GM21576 (cell line): ENCODE results near the gene RGS14.
"Not testable (repeated sequence)": the region's sequence is repeated elsewhere in the genome, so short reads cannot be mapped to it uniquely, and the experiment has no call there.

Experiments
- ATAC-seq: cut with Tn5 transposase; IDR thresholded peaks from one replicate; pipeline ENCODE4 v1.9.1; 2021; ENCODE audit warnings: mild to moderate bottlenecking, moderate library complexity; ENCODE audit not compliant: unreplicated experiment

RGS14 gene

GRCh38 chr5:177399997-177400868 lies 42.5 kb downstream of the RGS14 start, which contains the start of gene PFN3:
Gene PFN3 (minus strand): TSS chr5:177400661. CDS start chr5:177400576, 85 bp downstream.
- ATAC-seq = no peak

DNA sequence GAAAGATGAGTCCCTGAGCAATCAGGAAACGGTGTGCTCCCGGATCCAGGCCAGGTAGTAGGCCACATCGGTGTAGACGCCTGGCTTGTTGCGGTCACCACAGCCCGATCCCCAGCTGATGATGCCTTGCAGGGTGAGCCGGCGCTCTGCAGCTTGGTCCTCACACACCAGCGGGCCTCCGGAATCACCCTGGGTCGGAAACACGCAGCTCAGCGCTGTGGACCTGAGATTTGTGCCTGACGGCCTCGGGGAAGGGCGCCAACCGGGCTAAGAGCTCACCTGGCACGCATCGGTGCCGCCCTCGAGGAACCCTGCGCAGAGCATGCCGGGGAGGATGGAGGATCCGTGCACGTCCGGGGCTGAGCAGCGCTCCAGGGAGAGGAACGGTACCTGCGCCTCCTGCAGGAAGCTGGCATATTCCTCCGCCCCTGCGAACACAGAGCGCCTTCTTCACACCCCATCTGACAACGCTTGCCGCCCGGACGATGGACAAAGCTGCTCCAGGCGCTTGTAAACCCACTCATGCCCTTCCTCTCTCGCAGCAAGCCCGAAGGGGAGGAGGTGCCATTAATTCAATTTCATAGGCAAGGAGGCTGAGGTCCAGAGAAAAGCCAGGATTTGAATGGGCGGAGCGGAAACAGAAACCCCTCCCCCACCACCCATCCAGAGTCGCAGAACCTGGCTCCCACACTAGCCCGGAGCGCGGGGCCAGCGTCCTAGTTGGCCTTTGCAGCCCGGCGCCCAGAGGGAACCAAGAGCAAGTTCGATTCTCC lies 44.7 kb downstream of the RGS14 start:
- no peak for ATAC-seq

DNA sequence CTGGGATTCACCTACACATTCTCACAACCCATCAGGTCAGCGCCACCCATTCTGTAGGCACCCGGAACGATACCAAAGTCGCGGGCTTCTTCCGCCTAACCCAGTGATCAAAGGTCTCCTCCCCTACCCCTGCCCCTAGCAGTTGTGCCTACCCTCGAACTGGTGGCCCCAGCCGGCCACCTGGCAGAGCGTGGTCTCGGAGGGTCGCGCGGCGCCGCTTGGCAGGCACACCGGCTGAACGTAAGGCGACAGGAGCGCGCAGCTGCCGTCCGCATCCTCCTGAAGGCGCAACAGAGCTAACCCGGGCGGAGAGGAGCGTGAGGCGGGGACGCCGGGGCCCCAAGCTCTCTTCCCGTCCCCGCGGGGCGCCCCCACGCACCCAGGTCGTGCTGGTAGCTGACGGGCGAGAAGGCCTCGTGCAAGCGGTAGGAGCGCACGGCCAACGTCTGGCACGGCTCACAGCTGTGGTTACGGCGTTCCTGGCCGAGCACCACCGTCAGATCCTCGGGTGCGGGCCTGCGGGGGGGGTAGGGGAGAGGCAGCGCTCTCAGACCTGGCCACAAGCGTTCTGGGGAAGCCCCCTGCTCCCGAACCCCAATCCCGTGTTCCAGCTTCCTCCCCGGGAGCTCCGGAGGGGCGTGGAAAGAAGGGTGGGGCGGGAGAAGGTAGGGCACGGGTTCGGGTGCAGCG lies 45.5 kb downstream of the RGS14 start:
- peak; percentile 13 for ATAC-seq

- ATAC-seq = peak; percentile 68
Observed at GRCh38 chr5:177403792-177404640, 46.3 kb downstream of the RGS14 start.

GRCh38 chr5:177404641-177405179 lies 47.0 kb downstream of the RGS14 start:
- ATAC-seq = no peak

DNA sequence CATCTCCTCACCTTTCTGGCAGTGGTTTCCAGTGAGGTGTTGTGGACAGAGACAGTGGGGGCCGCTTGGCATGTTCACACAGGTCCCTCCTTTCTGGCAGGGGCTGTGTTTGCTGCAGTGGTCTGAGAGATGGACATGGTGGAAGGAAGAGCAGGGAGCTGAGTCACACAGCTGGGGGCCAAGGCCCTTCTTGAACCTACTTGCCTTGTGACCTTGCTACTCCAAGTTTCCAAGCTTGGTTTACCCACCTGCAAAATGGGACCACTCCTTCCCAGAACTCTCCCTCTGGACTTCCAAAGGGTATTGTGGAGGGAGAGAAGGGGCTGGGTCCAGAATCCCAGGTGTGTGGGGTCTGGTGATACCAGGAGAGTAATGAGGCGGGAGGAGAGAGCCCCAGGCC lies 47.6 kb downstream of the RGS14 start:
- no peak for ATAC-seq

DNA sequence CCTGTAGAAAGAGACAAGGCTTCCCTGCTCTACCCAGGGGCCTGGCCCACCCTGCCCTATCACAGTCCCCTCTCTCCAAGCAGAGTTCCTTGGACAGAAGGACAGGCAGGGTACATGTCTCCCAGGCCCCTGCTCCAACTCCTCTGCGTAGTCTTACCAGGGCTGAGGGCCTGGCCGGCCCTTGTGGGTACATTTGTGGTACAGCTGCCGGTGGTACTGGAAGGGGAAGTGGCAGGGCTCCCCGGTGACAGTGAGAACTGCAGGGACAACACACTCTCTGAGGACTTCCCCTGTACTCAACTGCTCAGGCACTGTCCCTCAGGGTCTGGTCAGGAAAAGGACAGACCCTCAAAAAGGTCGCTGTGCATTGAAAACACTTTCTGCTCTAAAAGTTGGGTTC lies 48.1 kb downstream of the RGS14 start:
- no peak for ATAC-seq

GRCh38 chr5:177409043-177409801 lies 51.5 kb downstream of the RGS14 start, which contains the start of gene F12:
Gene F12 (minus strand): TSS chr5:177409564. CDS start chr5:177409527, 37 bp downstream.
- no peak for ATAC-seq

GRCh38 chr5:177410575-177410974 lies 52.9 kb downstream of the RGS14 start:
- ATAC-seq = no peak

DNA sequence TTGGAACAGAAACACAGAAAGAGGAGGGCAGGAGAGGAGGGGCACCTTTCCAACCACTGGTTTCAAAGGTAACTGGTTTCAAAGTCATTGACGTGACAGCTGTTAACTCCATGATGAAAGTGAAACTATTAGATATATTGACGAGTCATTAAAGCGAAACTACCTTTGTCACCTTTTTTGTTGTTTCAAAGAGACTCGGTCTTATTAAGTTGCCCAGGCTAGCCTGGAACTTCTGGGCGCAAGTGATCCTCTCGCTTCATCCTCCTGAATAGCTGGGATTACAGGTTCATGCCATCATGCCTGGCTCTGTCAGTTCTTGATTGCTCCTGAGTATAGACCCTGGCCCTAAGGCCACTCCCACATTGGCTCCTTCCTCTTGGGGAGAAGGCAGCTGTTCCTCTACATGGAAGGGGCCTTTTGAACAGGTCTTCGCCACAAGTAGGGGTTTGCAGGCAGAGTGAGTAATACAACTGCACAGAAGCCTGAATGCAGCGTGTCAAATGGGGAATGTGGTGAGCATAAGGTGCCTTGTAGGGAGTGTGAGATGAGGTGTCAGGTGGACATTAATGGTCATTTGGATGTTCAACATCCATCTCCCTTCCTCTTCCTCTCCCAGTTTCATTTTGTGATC lies 55.0 kb downstream of the RGS14 start:
- ATAC-seq = peak; percentile 54

- ATAC-seq = no peak
Observed at GRCh38 chr5:177414481-177414880, 56.8 kb downstream of the RGS14 start.

DNA sequence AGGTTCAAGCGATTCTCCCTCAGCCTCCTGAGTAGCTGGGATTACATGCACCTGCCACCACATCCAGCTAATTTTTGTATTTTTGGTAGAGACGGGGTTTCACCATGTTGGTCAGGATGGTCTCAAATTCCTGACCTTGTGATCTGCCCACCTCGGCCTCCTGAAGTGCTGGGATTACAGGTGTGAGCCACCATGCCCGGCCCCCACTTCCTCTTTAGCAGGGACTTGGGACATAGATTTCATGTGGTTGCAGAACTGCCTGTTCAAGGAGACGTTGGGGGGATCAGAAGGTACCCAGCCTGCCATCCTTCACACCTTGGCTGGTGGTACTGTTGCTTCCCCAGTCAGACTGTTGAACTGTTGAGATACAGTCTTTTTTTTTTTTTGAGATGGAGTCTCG lies 59.4 kb downstream of the RGS14 start:
- not testable (repeated sequence) for ATAC-seq

DNA sequence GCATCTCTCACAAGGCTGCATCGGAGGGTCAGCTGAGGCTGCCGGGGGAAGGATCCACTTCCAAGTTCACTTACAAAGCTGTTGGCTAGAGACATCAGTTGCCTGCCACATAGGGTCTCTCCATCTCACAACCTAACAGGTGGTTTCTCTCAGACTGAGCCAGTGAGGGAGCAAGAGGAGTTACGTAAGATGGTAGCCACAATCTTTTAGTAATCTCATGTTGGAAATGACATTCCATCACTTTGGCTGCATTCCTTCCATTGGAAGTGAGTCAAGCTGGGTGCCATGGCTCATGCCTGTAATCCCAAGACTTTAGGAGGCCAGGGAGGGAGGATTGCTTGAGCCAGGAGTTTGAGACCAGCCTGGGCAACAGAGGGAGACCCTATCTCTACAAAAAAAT lies 61.3 kb downstream of the RGS14 start:
- no peak for ATAC-seq

DNA sequence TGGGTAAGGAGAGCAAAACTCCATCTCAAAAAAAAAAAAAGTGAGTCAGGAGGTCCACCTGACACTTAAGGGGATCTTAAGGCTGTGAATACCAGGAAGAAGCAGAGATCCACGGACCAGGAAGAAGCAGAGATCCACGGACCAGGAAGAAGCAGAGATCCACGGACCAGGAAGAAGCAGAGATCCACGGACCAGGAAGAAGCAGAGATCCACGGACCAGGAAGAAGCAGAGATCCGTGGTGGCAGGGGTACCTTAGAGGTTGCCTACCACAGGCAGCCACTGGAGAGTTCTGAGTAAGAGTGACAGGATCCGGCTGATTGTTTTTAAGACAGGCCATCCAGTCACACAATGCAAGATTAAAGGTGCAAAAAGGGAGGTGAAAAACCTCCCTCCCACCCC lies 62.7 kb downstream of the RGS14 start:
- ATAC-seq = not testable (repeated sequence)

DNA sequence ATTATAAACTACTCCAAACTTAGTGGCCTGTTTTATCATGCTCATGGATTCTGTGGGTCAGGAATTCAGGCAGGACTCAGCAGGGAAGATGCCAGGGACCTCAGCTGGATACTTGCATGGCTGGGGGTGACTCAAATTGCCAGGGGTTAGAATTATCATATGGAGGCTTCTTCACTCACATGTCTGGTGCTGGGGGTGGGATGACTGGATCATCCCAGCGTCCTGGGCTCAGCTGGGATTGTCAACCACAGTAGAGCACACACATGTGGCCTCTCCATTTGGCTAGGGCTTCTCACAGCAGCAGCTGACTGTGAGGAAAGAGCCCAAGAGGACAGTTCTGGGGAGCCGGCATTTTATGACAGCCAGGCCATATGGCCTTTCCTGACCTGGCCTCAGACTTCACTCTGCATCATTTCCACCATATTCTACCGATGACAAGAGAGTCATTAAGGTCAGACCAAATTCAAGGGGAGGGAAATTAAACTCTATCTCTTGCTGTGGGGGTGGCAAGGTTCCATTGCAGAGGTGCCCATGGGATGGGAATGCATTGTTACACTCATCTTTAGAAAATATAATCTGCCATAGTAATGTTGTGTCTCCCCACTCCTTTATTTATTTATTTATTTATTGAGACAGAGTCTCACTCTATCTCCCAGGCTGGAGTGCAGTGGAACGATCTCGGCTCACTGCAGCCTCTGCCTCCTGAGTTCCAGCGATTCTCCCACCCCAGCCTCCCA lies 63.5 kb downstream of the RGS14 start:
- no peak for ATAC-seq
